HG02588 (cell line): ENCODE measurements around the gene PTGES3.
"Not testable (repeated sequence)": the region's sequence is repeated elsewhere in the genome, so short reads cannot be mapped to it uniquely, and the experiment has no call there.

Source experiments
- ATAC-seq: cut with Tn5 transposase; IDR thresholded peaks from one replicate; pipeline ENCODE4 v1.9.1; 2021; ENCODE audit warnings: mild to moderate bottlenecking, moderate library complexity; ENCODE audit not compliant: unreplicated experiment

PTGES3 gene

GRCh38 chr12:56688129-56688845 lies at the start of gene PTGES3:
TSS of gene PTGES3 (minus strand) at chr12:56688284. CDS start at chr12:56687999, 285 bp downstream.
- peak; percentile 69 for ATAC-seq

GRCh38 chr12:56728139-56728861 lies 40.2 kb upstream of the PTGES3 start:
- no peak for ATAC-seq

GRCh38 chr12:56726196-56726675 lies 38.2 kb upstream of the PTGES3 start:
- ATAC-seq: not testable (repeated sequence)

GRCh38 chr12:56725723-56726102 lies 37.6 kb upstream of the PTGES3 start:
- ATAC-seq: no peak

GRCh38 chr12:56724972-56725722 lies 37.1 kb upstream of the PTGES3 start, which contains the start of gene NACA:
TSS of gene NACA (minus strand) at chr12:56725299. CDS start at chr12:56724521, 778 bp downstream.
- ATAC-seq: peak; percentile 95

- no peak for ATAC-seq
These were observed 36.6 kb upstream of the PTGES3 start for GRCh38 chr12:56724701-56724971.

- ATAC-seq: no peak
These were observed 36.0 kb upstream of the PTGES3 start for GRCh38 chr12:56723889-56724700.

- ATAC-seq: no peak
These were observed 35.3 kb upstream of the PTGES3 start for GRCh38 chr12:56723352-56723751.

GRCh38 chr12:56722832-56723231 lies 34.7 kb upstream of the PTGES3 start:
- ATAC-seq: no peak

- ATAC-seq: no peak
These were observed 33.6 kb upstream of the PTGES3 start for GRCh38 chr12:56721721-56722120.

- ATAC-seq: no peak
These were observed 33.1 kb upstream of the PTGES3 start for GRCh38 chr12:56721216-56721615.

- no peak for ATAC-seq
These were observed 32.7 kb upstream of the PTGES3 start for GRCh38 chr12:56720731-56721151.

GRCh38 chr12:56719056-56719455 lies 31.0 kb upstream of the PTGES3 start:
- no peak for ATAC-seq

- no peak for ATAC-seq
These were observed 30.6 kb upstream of the PTGES3 start for GRCh38 chr12:56718636-56719035.

GRCh38 chr12:56718149-56718548 lies 30.1 kb upstream of the PTGES3 start:
- no peak for ATAC-seq

- no peak for ATAC-seq
These were observed 29.1 kb upstream of the PTGES3 start for GRCh38 chr12:56716933-56717880.

- ATAC-seq: no peak
These were observed 28.4 kb upstream of the PTGES3 start for GRCh38 chr12:56716458-56716857.

GRCh38 chr12:56715798-56716197 lies 27.7 kb upstream of the PTGES3 start:
- ATAC-seq: no peak

GRCh38 chr12:56714431-56714929 lies 26.4 kb upstream of the PTGES3 start:
- ATAC-seq: no peak
